Gastroesophageal sphincter (tissue), 4 donors: ENCODE measurements around the gene MCOLN2. TPM values are rescaled to one million over a fixed set of nuclear protein-coding genes. Genes with fewer than 3 reads are reported as not detected.

Experiments used
- ATAC-seq: fragments of 150-250 bp; one replicate; pipeline ENCODE4 v1.9.1; 2016; ENCODE audit warnings: mild to moderate bottlenecking, moderate library complexity
- H3K27ac ChIP-seq, 4 donors: fragments of 200-600 bp; sonication (generic) in 3 of 4; 1 replicate in 3 of 4; 2 replicates in 1 of 4; pipeline ENCODE4 v1.5.1; 2016 to 2019
- H3K27me3 ChIP-seq: fragments of 200-600 bp; sonication (generic); one replicate; pipeline ENCODE4 v1.5.1; 2019
- H3K36me3 ChIP-seq, 2 donors: fragments of 200-600 bp; sonication (generic); one replicate each; pipeline ENCODE4 v1.5.1; 2019; ENCODE audit warnings: control low read depth in 1 of 2
- H3K4me1 ChIP-seq, 3 donors: fragments of 200-600 bp; sonication (generic); 1 replicate in 2 of 3; 2 replicates in 1 of 3; pipeline ENCODE4 v1.5.1; 2016 to 2019; ENCODE audit warnings: control low read depth in 2 of 3
- H3K4me3 ChIP-seq, 2 donors: fragments of 200-600 bp; sonication (generic); one replicate each; pipeline ENCODE4 v1.5.1; 2019; ENCODE audit warnings: mild to moderate bottlenecking in 1 of 2, moderate library complexity in 1 of 2
- H3K9me3 ChIP-seq, 3 donors: fragments of 200-600 bp; sonication (generic); one replicate each; pipeline ENCODE4 v1.5.1; 2017 to 2019; ENCODE audit warnings: control low read depth in 2 of 3
- CTCF ChIP-seq, 4 experiments: fragments of 200-600 bp in 2 of 4; fragments of 450-650 bp in 2 of 4; sonication (generic) in 1 of 4; IDR thresholded peaks; one replicate each; pipeline ENCODE4 v1.5.1; 2017 to 2019; ENCODE audit warnings: antibody characterized with exemption in 4 of 4, mild to moderate bottlenecking in 2 of 4, moderate library complexity in 2 of 4
- EP300 ChIP-seq: sonication (generic); formaldehyde crosslinking; IDR thresholded peaks from one replicate; pipeline ENCODE4 v1.6.1; 2017; ENCODE audit warnings: antibody characterized with exemption, mild to moderate bottlenecking
- POLR2A ChIP-seq, 2 donors: fragments of 450-650 bp; IDR thresholded peaks; one replicate each; pipeline ENCODE4 v1.6.1; 2017; ENCODE audit warnings: antibody characterized with exemption in 2 of 2, mild to moderate bottlenecking in 2 of 2, moderate library complexity in 1 of 2
- POLR2AphosphoS5 ChIP-seq: sonication (generic); formaldehyde crosslinking; IDR thresholded peaks from one replicate; pipeline ENCODE4 v1.6.1; 2017; ENCODE audit warnings: antibody characterized with exemption
- WGBS, 2 donors: methylation state at CpG; one replicate each; pipeline ENCODE4 v1.1.5; 2018; ENCODE audit warnings: low coverage in 1 of 2; 5-methylcytosine and 5-hydroxymethylcytosine counted together
- total RNA-seq, 4 donors: library from RNA; depleted of rRNA; stranded (reverse); fragments of >200 nt; gene quantifications; one replicate each; pipeline ENCODE4 v1.1.0, GENCODE V29; 2016

Gene MCOLN2
- total RNA-seq, 4 donors from 2014 or later = 0.19 to 1.9 (median 0.69) TPM

- Histone ChIP-seq H3K4me1 (no peaks in the 10 kb centered on the region), H3K27ac (no peak overlapping the region), H3K36me3 (no peaks in the 10 kb centered on the region), H3K27me3 (peaks cover 4% of the 10 kb centered on the region), H3K4me3 (no peak overlapping the region), H3K9me3 (peaks cover 0 to 3% (median 0%) of the 10 kb centered on the region in 3 donors)
- no peak for TF ChIP-seq POLR2A (IDR thresholded peaks at IDR 0.05)
- no peak for TF ChIP-seq EP300
- TF ChIP-seq POLR2AphosphoS5 = no peak
- no peak for TF ChIP-seq CTCF (IDR thresholded peaks at IDR 0.05)
- WGBS, 2 donors = 48 to 54% methylated on average over 3 to 5 of the region's 7 CpGs
- no peak for ATAC-seq
Observed at GRCh38 chr1:84884671-84885389, 112.1 kb downstream of the MCOLN2 start.

DNA sequence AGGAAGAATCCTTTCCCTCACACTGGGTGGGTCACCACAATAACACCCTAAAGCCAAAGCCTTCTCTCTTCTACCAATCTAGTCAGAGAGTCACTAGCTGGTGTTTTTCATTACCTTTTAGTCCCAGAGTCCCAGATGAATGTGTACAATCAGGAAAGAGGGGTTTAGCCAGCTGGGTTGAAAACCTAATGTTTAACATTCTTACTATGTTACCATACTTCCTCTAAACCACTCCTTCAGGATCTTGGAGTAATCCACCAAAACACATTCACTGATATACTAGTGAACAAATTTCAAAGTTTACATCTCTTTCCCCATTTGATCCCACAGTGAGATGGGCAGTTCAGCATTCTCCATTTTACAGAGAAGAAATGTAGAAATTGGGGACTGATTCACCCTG is 113.6 kb downstream of the MCOLN2 start:
- Histone ChIP-seq H3K36me3 (no peaks in the 10 kb centered on the region), H3K4me3 (no peak overlapping the region), H3K9me3 (peaks cover 0 to 3% (median 0%) of the 10 kb centered on the region in 3 donors), H3K27me3 (peaks cover 4% of the 10 kb centered on the region), H3K27ac (no peak overlapping the region), H3K4me1 (no peaks in the 10 kb centered on the region)
- TF ChIP-seq EP300 (no peak), POLR2A (IDR thresholded peaks at IDR 0.05) (no peak), POLR2AphosphoS5 (no peak), CTCF (IDR thresholded peaks at IDR 0.05) (no peak)
- no peak for ATAC-seq

GRCh38 chr1:84877592-84877991 is 119.3 kb downstream of the MCOLN2 start:
- 71 to 91% methylated on average over 4 of the region's 4 CpGs for WGBS, 2 donors

DNA sequence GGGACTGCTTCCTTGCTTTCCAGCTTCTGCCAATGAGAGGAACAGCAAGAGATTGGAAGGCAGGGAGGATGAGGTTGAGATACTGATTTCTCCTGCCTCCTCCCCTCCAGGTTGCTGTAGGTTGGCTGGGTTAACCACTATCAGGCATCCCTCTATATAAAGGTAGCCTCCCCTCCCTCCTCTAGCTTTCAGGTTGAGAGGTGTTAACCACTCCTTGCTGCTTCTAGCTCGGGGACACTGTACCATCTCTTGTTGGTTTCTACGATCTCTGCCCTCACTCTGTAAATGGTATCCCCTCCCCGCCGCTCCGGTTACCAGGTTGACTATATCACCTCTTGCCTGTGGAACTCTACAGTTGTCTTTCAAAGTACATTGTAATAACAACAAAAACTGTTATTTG is 120.6 kb downstream of the MCOLN2 start:
- 88 to 100% methylated on average over 4 to 5 of the region's 5 CpGs for WGBS, 2 donors
- H3K36me3 ChIP-seq = no peaks in the 10 kb centered on the region
- no peak overlapping the region for H3K4me3 ChIP-seq
- peaks cover 5% of the 10 kb centered on the region for H3K27me3 ChIP-seq
- H3K9me3 ChIP-seq = no peaks in the 10 kb centered on the region
- H3K27ac ChIP-seq = no peak overlapping the region
- H3K4me1 ChIP-seq = no peaks in the 10 kb centered on the region
- no peak for ATAC-seq
- no peak for TF ChIP-seq POLR2A (IDR thresholded peaks at IDR 0.05)
- TF ChIP-seq CTCF (IDR thresholded peaks at IDR 0.05) = no peak
- TF ChIP-seq EP300 = no peak
- TF ChIP-seq POLR2AphosphoS5 = no peak

More at GRCh38 chr1:84877592-84877991, 119.3 kb downstream of the MCOLN2 start:
- Histone ChIP-seq H3K36me3 (no peaks in the 10 kb centered on the region), H3K4me3 (no peak overlapping the region), H3K9me3 (peaks cover 0 to 3% (median 0%) of the 10 kb centered on the region in 3 donors), H3K27me3 (peaks cover 10% of the 10 kb centered on the region), H3K27ac (no peak overlapping the region), H3K4me1 (no peaks in the 10 kb centered on the region)
- TF ChIP-seq POLR2AphosphoS5 (no peak), POLR2A (IDR thresholded peaks at IDR 0.05) (no peak), EP300 (no peak)
- ATAC-seq = no peak

Other genes starting within 250 kb of the MCOLN2 start
- 1 to 10 TPM in 1 of 4 donors, under 1 TPM in 2, not detected in 1; 0.13 to 3.3 (median 0.23) TPM for gene LPAR3, start 103.9 kb downstream of the MCOLN2 start, total RNA-seq
- 1 to 10 TPM in 3 of 4 donors, under 1 TPM in 1; 0.52 to 3.2 (median 1.6) TPM for gene MCOLN3, start 51.4 kb upstream of the MCOLN2 start, total RNA-seq
- 100 to 1,000 TPM in 2 of 4 donors, 10 to 100 TPM in 2; 30.4 to 115 (median 85.2) TPM for gene SYDE2, start 203.9 kb upstream of the MCOLN2 start, total RNA-seq